NCI-H1092 treated with DMSO at 0.1 percent for 48 hours (cell line): ENCODE measurements around the gene SSTR3.
A peak's percentile ranks its signal among the peaks of the same experiment; 100 is the strongest.

Experiments
- DNase-seq: peaks from one replicate; lab custom pipeline; 2025; lab: John Stamatoyannopoulos, UW

Gene SSTR3

DNA sequence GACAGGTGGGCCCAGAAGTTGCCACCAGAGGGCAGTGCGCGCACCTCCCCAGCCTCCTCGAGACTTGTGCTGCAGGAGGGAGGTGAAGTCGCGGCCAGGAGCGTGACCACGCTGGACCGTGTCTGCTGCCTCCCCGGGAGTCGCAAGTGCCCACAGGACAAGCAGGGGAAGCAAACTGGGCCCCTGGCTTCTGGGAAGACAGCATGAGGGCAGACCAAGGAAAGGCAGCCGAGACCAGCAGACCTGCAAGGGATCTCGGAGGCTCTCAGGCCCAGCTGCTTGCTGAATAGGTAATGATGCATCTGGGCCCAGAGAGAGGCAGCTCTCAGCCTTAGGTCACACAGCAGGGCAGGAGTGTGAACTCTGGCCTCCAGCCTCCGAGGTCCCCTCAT is 45.6 kb downstream of the SSTR3 start:
- DNase-seq, result peak; percentile 52

GRCh38 chr22:37165940-37166674 is 46.2 kb downstream of the SSTR3 start:
- DNase-seq, result no peak

DNA sequence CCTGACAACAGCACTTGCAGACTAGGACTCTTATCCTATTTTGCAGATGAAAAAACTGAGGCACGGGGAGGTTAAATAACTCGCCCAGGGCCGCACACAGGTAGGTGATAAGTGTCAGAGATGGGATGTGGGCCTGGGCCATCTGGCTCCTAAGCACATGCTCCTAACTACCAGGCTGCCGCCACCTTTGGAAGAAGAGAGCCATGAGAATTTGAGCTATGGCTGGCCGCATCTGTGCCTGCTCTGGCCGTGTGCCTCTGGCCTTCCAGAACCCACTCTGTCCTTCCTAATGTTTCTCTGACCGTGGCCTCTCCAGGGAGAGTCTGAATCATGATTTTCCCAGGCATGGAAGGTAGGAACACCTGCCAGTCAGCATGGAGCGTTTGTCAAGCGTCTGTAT is 47.2 kb downstream of the SSTR3 start:
- no peak for DNase-seq

DNA sequence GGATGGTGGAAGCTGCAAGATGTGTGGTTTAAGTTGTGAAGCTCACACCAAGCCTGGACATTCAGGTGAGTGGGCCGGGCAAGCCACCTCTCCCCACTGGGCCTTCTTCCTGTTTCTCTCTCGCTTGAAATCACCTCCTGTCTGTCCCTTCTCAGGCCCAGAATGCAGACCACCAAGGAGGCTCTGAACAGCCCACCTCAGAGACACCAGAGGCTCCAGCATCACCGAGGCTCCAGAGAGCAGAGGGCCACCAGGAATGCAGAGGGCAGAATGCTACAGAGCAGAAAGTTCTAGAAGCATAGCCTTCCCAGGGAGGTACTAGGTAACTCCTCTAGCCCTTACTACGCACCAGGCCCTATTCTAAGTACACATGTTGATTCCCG is 47.8 kb downstream of the SSTR3 start:
- DNase-seq, result no peak

DNA sequence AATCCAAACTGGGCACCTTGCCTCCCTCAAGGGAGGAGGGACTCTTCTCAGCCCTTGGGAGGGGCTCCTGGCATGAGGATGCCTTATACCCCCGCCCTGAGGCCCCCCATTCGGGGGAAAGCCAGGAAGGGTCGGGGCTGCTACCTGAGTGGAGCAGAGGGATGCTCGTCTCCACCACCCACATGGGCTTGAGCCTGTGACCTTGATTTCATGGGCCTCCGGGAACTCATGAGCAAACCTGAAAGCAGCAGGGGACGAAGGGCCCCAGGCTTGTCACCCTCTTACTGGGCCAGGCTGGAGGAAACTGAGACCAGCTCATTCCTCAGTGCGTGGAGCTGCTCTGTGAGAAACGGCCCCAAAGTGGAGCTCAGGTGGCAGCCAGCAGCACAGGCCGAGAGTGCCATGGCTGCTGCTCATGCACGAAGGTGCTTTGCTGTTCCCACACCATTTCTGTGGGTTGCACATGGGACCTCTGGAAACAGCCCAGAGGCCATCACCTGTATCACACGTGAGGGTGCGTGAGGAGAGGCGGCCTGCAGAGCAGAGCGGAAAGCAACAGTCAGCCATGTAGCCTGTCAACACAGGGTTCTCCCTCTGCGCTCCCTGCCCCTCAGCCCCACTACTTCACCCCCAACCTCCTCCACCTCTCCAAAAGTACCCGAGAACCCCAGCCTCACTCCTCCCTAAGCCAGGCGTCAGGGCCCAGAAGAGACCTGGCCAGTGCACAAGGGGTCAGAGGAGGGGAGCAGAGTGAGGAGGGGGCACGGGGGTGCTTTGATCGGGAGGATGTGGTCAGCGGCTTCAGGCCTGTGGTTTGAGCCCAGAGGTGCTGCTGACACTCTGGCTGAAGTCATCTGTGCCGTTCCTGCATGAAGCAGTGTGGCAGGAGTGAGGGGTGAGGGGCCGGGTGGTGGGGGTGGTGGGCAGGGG is 48.4 kb downstream of the SSTR3 start:
- no peak for DNase-seq

- DNase-seq, result no peak
These were observed 49.2 kb downstream of the SSTR3 start for GRCh38 chr22:37163096-37163489.

DNA sequence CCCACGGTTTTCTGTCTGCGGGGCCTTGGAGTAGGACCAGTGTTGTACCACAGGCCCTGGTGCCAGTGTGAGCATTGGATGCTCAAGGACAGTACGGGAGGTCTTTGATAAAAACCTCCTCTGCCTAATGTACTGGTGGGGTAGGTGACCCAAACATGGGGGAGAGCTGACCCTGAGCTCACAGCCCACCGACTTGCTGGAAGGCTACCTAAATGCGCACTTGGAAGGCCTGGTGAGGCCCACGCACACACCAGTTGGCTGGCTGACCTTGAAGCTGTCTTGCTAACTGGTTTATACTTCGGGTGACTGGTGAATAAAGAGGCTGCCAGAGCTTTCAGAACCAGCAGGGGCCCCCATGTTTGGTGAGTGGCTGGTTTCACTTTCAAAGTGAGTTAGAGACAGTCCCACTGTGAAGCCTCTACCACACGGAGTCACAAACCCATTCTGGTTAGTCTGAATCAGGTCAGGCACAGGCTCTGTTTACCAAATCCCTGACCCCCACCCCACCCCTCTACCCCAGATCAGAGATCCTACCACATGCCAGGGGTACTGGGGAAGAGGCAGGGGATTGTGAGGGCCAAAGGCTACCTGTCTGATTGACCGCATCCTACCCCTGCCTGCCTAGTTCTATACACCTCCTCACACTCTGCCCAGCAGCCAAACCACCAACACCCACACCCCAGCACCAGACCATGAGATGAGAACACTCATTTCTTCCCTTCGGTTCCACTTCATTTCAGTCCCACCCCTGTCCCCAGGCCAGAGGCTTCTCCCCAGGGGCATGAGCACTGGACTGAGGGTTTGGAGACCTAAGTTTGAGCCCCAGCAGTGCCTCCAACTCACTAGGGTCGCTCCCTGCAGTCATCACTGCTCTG is 49.8 kb downstream of the SSTR3 start:
- DNase-seq, result no peak

DNA sequence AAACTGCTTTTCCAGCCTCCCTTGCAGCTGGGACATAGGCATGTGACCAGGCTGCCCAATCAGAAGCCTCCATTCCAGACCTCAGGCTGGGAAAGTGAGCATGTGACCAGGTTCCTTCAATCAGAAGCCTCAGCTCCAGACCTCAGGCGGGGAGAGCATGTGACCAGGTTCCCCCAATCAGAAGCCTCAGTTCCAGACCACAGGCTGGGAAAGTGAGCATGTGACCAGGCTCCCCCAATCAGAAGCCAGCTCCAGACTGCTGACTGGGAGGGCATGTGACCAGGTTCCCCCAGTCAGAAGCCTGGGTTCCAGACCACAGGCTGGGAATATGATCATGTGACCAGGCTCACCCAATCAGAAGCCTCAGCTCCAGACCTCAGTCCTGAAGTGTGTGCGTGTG is 50.8 kb downstream of the SSTR3 start:
- DNase-seq, result no peak

- no peak for DNase-seq
These were observed 52.2 kb downstream of the SSTR3 start for GRCh38 chr22:37160027-37160426.

- DNase-seq, result no peak
These were observed 53.4 kb downstream of the SSTR3 start for GRCh38 chr22:37158963-37159290.

DNA sequence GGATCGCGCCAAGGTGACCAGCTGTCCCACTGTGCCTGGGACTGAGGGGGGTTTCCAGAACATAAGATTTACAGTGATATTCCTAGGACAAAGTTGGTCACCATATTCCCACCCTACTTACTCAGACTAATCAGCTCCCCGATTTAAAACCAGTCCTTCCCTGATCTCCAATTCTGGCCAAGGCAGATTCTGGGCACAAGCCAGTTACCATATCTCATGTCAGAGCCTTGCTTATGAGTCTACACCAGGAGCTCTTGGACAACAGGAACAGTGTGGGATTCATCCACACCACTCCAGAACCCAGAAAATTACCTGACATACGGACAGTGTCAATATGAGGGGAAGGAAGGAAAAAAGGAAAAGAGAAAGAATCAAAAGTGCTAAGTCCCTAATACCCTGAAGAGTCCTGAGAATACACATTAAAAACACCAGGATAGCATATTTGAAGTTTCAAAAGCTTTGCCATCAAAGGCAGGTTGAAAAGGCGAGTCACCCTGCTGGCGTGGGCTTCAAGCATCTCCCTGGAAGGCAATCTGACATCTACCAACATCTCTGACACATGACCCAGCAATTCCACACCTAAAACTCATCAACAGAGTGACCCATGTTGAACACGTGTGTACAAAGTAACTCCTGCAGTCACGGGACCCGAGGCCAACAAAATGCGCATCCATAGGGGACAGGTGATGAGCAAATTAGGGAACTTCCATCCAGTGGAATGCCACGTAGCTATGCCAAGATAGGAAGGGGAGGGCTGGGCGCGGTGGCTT is 54.6 kb downstream of the SSTR3 start:
- DNase-seq, result no peak

DNA sequence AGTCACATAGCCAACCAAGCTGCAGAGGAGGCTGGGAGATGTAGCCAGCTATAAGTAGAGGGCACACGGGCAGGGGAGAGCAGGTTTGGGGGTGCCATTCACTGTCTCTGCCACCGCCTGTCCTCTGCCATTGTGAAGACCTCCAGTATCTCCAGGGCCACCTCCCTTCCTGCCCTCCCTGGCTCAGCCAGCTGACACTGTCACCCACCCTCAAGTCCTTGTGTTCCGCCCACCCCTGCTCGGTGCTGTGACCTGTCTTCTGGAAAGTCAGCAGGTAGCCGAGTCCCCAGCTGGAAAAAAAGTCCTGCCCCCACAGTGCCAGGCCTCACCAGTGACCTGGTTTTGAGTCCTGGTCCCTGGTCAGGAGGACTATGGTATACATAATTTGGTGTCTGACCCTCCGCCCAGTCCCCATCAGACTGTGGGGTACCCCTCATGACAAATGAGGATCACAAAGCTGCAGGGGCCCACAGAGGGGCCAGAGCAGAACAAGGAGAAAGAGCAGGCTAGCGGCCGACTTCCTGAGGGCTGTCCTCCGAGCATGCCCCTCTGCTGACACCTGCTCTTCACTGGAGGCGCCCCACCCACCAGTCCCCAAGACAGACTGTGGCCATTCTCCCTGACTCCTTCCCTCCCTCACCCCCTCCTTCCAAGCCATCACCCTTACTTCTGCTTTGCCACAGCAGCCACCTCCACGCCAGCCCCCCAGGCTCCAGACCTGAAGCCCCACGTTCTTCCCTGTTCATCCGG is 55.4 kb downstream of the SSTR3 start:
- no peak for DNase-seq

- no peak for DNase-seq
These were observed 56.3 kb downstream of the SSTR3 start for GRCh38 chr22:37155971-37156370.

- DNase-seq, result no peak
These were observed 57.2 kb downstream of the SSTR3 start for GRCh38 chr22:37154925-37155712.
